ENCODE measurements around the gene C11orf86.

DNA sequence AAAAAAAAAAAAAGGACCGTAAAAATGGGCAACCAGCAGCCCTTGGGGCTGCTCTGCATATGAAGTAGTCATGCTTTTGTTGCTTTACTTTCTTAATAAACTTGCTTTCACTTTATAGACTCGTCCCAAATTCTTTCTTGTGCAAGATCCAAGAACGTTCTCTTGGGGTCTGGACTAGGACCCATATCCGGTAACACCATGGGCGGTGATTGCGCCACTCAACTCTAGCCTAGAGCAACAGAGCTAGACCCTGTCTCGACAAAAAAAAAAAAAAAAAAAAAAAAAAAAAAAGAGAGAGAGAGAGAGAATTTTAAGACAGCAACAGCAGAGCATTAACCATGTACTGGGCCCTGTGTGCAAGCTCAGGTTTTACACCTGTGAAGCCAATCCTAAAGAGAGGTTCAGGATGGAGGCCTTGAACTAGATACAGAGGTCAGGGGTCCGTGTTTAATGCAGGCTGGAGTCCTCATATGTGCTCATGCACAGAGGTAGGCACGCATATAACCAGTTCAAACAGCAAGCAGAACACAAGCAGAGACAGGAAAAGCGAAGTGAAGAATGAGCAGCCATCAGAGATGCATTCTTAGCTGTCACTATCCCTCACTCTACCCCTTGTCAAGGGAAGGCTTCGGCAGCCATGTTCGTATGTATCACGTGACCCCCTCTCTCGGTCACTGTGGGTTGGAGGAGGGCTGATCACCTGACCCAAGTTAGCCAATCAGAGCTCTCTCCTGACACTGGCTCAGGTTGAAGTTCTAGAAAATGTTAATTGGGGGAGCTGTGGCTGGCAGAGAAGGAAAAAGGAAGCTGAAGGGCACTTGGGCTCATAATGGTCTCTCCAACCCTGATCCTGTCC is 31.2 kb downstream of the C11orf86 start:
- TF ChIP-seq, protein P1, sequence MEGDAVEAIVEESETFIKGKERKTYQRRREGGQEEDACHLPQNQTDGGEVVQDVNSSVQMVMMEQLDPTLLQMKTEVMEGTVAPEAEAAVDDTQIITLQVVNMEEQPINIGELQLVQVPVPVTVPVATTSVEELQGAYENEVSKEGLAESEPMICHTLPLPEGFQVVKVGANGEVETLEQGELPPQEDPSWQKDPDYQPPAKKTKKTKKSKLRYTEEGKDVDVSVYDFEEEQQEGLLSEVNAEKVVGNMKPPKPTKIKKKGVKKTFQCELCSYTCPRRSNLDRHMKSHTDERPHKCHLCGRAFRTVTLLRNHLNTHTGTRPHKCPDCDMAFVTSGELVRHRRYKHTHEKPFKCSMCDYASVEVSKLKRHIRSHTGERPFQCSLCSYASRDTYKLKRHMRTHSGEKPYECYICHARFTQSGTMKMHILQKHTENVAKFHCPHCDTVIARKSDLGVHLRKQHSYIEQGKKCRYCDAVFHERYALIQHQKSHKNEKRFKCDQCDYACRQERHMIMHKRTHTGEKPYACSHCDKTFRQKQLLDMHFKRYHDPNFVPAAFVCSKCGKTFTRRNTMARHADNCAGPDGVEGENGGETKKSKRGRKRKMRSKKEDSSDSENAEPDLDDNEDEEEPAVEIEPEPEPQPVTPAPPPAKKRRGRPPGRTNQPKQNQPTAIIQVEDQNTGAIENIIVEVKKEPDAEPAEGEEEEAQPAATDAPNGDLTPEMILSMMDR (IDR thresholded peaks at IDR 0.05; ENCODE audit: low read length), result no peak
- no peak for TF ChIP-seq EZH2 (IDR thresholded peaks at IDR 0.05; ENCODE audit: borderline replicate concordance, low read length)

Measured in OCI-LY1 (cell line).